ENCODE results near the gene SERP2. TPM values are rescaled to one million over a fixed set of nuclear protein-coding genes. Genes with fewer than 3 reads are reported as not detected.

The SERP2 gene
- total RNA-seq, 1 donor = 0.31 TPM

DNA sequence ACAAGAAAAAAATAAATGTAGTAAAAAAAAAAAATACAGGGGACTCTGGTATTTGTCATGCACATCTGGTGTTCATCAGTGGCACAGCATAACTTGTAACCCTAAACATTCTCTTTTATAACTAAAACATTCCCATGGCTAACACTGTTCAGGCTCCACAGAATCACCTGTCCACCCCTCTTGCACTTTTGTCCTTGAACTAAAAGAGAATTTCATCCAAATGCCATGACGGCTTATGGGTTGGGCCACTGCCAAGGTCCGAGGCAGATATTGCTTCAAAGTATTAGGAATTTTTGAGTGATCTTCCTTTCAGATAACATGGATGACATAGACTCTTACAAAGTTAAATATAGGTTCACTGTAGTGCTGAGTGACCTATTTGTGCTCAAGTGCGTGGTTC, 25.7 kb upstream of the SERP2 start:
- peaks cover 10% of the 10 kb centered on the region for H3K4me1 ChIP-seq (ENCODE audit: insufficient read depth, low read length)
- no peaks in the 10 kb centered on the region for H3K27me3 ChIP-seq (ENCODE audit: insufficient read depth, low read length)
- H3K9me3 ChIP-seq (ENCODE audit: low read depth, low read length) = no peaks in the 10 kb centered on the region
- no peak overlapping the region for H3K4me3 ChIP-seq (ENCODE audit: low read length)

DNA sequence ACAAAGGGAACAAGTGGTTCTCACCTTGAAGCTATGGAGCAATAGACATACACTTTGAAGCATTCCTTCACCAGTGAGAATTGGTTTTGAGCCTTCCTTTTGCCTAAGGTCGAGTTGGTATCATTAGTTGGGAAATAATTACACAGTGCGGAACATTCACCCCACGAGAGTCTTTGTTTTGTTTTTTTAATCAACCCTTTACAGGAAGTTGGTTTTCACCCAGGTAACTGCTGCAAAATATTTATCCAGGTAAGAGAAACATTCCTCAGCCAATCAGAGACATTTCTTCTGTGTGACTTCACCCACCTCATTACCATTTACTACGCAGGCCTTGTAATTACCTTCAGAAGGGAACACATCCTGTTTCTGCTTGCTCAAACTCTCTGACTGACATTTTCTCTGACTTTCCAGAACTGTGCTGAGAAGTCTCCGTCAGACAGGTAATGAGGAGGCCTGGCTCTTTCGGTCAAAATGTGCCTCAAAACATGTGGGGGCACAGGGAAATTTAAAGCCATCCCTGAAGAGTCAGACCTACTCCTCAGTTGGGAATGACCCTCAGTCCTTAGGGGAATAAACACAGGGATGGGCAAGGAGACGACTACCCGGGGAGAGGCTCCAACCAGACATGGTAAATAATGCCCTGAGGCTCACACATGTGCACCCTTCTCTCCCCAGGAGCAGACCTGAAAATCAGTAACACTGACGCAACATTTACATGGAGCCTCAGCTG, 22.7 kb upstream of the SERP2 start:
- Histone ChIP-seq H3K4me3 (ENCODE audit: low read length) (no peak overlapping the region), H3K27me3 (ENCODE audit: insufficient read depth, low read length) (no peaks in the 10 kb centered on the region), H3K9me3 (ENCODE audit: low read depth, low read length) (no peaks in the 10 kb centered on the region), H3K4me1 (ENCODE audit: insufficient read depth, low read length) (peaks cover 10% of the 10 kb centered on the region)

DNA sequence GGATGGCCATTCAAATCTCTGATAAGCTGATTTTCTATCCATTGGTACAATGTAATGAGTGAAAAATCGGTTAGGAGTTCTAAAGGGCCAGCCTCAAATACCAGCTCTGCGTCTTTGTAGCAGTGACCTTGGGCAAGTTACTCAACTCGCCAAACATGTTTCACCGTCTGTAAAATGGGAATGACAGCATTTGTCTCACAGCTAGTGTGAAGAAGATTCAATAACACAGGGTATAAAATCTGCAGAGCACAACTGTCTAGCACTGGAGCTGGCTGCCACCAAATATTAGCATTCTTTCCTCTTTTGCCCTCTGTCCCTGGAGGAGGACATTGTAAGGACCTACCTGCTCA, 22.1 kb upstream of the SERP2 start:
- Histone ChIP-seq H3K4me3 (ENCODE audit: low read length) (no peak overlapping the region), H3K27me3 (ENCODE audit: insufficient read depth, low read length) (no peaks in the 10 kb centered on the region), H3K9me3 (ENCODE audit: low read depth, low read length) (no peaks in the 10 kb centered on the region), H3K4me1 (ENCODE audit: insufficient read depth, low read length) (peaks cover 10% of the 10 kb centered on the region)

DNA sequence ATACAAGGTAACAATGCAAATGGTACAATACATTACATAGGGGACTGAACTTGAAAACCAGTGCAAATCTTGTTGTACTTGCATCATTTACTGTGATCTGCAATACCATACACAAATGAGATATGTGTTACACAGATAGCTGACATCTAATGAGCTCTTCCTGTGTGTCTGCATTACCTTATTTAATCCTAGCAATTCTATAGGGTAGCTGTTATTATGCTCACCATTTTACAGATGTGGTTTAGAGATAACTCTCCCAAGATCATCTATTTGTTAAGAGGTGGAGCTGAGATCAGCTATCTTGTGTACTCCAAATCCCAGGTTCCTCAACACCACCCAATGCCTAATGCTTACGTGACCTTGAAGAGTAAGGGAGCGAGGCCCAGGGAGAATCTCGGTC, 21.4 kb upstream of the SERP2 start:
- Histone ChIP-seq H3K27me3 (ENCODE audit: insufficient read depth, low read length) (no peaks in the 10 kb centered on the region), H3K9me3 (ENCODE audit: low read depth, low read length) (no peaks in the 10 kb centered on the region), H3K4me1 (ENCODE audit: insufficient read depth, low read length) (peaks cover 10% of the 10 kb centered on the region), H3K4me3 (ENCODE audit: low read length) (no peak overlapping the region)

- Histone ChIP-seq H3K4me1 (ENCODE audit: insufficient read depth, low read length) (peaks cover 10% of the 10 kb centered on the region), H3K9me3 (ENCODE audit: low read depth, low read length) (no peaks in the 10 kb centered on the region), H3K4me3 (ENCODE audit: low read length) (no peak overlapping the region), H3K27me3 (ENCODE audit: insufficient read depth, low read length) (no peaks in the 10 kb centered on the region)
Measured at GRCh38 chr13:44352671-44353070, 21.0 kb upstream of the SERP2 start.

- H3K4me3 ChIP-seq (ENCODE audit: low read length) = no peak overlapping the region
- H3K27me3 ChIP-seq (ENCODE audit: insufficient read depth, low read length) = no peaks in the 10 kb centered on the region
- H3K9me3 ChIP-seq (ENCODE audit: low read depth, low read length) = no peaks in the 10 kb centered on the region
- H3K4me1 ChIP-seq (ENCODE audit: insufficient read depth, low read length) = peaks cover 10% of the 10 kb centered on the region
Measured at GRCh38 chr13:44354331-44354730, 19.3 kb upstream of the SERP2 start.

DNA sequence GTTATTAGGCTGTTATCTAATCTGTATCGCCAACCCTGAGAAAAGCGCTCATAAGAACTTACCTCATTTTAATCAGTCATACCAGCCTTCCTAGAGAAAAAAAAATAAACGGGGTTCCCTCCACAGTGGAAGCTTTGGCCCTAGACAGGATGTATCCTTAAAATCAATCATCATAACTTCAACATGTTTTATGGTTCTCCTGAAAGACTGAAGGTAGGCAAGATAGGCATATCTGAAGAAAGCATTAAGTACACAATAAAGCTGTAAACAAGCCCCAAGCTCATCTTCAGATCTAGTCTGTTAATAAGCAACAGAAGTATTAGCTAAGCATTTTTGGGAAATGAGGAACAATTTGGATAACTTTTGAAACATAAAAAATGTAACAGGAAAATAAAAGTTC, 18.7 kb upstream of the SERP2 start:
- H3K27me3 ChIP-seq (ENCODE audit: insufficient read depth, low read length) = no peaks in the 10 kb centered on the region
- H3K9me3 ChIP-seq (ENCODE audit: low read depth, low read length) = no peaks in the 10 kb centered on the region
- no peak overlapping the region for H3K4me3 ChIP-seq (ENCODE audit: low read length)
- peaks cover 10% of the 10 kb centered on the region for H3K4me1 ChIP-seq (ENCODE audit: insufficient read depth, low read length)

DNA sequence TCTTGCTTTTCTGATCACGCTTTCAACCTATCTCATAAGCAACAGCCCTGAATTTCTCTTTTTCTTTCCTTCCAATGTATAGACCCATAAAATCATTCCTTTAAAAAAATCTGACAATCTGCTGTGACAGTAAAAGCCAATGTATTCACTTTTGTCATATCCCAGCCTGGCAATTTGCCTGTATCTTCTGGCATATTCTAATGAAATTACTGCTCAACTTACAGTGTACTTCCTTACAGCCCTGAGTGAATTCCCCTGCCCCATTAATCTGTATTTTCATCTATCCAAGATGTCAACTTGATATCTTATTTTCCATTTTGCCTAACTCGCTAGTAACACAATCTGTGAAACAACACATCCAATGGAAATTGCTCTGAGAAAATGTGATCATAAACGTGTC, 18.0 kb upstream of the SERP2 start:
- Histone ChIP-seq H3K9me3 (ENCODE audit: low read depth, low read length) (no peaks in the 10 kb centered on the region), H3K27me3 (ENCODE audit: insufficient read depth, low read length) (no peaks in the 10 kb centered on the region), H3K4me1 (ENCODE audit: insufficient read depth, low read length) (peaks cover 10% of the 10 kb centered on the region), H3K4me3 (ENCODE audit: low read length) (no peak overlapping the region)

GRCh38 chr13:44359983-44360375, 13.6 kb upstream of the SERP2 start:
- H3K4me3 ChIP-seq (ENCODE audit: low read length) = no peak overlapping the region
- no peaks in the 10 kb centered on the region for H3K4me1 ChIP-seq (ENCODE audit: insufficient read depth, low read length)
- no peaks in the 10 kb centered on the region for H3K9me3 ChIP-seq (ENCODE audit: low read depth, low read length)
- H3K27me3 ChIP-seq (ENCODE audit: insufficient read depth, low read length) = no peaks in the 10 kb centered on the region

GRCh38 chr13:44362394-44363040, 11.1 kb upstream of the SERP2 start:
- no peaks in the 10 kb centered on the region for H3K9me3 ChIP-seq (ENCODE audit: low read depth, low read length)
- H3K27me3 ChIP-seq (ENCODE audit: insufficient read depth, low read length) = no peaks in the 10 kb centered on the region
- H3K4me1 ChIP-seq (ENCODE audit: insufficient read depth, low read length) = no peaks in the 10 kb centered on the region
- no peak overlapping the region for H3K4me3 ChIP-seq (ENCODE audit: low read length)

DNA sequence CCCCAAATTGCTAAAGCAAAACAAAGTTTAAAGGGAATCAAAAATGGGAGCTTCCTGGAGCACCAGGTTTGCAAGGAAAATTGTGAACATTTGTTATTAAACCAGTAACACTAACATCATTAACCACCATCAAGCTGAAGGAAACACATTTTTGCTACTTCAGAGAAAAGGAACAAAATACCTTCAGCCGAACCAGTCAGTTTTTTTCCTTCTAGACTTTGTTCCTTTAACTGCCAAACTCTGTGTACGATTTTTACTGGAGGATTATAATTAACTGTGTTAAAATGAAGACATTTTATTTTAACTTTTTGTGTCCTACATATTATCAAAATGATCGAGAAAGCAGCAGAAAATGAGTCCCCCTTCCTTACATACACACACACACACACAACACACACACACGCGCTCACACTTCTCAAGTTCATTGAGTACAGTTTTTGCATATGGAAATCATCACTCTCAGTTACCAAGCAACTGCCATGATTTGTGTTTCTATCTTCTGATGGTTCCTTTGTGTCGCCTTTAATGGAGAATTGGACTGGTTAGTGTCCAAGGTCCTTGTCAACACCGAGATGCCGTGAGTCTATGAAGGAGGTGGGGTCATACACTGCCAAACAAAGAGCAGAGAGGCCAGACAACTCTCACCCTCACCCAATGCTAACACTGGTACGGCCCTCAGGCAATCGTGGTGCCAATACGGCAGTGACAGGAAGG, 9.8 kb upstream of the SERP2 start:
- Histone ChIP-seq H3K9me3 (ENCODE audit: low read depth, low read length) (no peaks in the 10 kb centered on the region), H3K4me1 (ENCODE audit: insufficient read depth, low read length) (no peaks in the 10 kb centered on the region), H3K27me3 (ENCODE audit: insufficient read depth, low read length) (no peaks in the 10 kb centered on the region), H3K4me3 (ENCODE audit: low read length) (no peak overlapping the region)

DNA sequence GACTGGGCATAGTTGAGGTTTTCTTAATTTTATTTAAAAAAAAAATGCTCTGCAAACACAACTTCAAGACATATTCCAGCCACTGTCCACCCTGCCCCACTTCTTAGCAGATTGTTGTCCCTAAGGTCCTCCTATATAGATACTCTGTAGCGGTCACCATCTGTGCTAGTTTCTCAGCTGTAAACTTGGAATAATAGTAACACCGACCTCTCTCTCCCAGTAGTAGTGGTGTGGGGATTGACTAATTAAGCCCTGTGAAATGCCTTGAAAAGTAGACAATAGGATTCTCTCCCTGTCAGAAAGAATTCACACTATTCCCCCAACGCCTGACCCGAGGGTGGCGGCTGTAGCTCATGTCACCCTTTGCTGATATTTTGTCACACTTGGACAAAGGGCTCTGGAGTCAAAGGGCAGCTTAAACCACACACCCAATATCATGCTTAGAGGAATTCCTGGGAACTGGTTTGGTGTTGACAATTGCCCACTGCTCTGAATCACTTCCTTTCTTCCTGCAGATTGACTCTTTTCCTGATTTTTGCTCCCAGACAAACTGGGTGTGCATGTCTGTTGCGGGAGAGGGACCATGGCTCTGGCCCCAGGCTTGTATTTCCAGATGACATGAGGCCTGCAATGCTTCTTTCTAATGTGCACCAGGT, 9.2 kb upstream of the SERP2 start:
- Histone ChIP-seq H3K9me3 (ENCODE audit: low read depth, low read length) (no peaks in the 10 kb centered on the region), H3K27me3 (ENCODE audit: insufficient read depth, low read length) (no peaks in the 10 kb centered on the region), H3K4me3 (ENCODE audit: low read length) (no peak overlapping the region), H3K4me1 (ENCODE audit: insufficient read depth, low read length) (no peaks in the 10 kb centered on the region)

DNA sequence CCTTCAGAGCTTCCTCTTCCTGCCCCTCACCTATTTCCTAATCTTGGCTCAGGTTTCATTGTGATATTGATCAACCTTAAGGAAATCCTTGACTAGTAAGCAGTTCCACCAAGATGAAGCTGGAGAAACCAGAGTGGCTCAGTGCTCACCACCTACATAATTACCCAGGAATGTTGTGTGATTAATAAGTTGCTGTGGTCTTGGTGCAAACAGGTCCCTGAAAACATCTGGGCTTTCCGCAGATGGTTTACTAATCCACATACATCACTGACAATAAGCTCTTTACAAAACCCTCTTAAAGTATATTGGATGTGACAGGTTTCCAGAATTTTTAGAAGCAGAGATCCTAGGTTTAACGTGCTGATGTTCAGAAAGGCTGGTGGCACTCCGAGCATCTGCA, 8.6 kb upstream of the SERP2 start:
- Histone ChIP-seq H3K27me3 (ENCODE audit: insufficient read depth, low read length) (no peaks in the 10 kb centered on the region), H3K9me3 (ENCODE audit: low read depth, low read length) (no peaks in the 10 kb centered on the region), H3K4me1 (ENCODE audit: insufficient read depth, low read length) (no peaks in the 10 kb centered on the region), H3K4me3 (ENCODE audit: low read length) (no peak overlapping the region)

GRCh38 chr13:44365899-44366298, 7.7 kb upstream of the SERP2 start:
- Histone ChIP-seq H3K27me3 (ENCODE audit: insufficient read depth, low read length) (no peaks in the 10 kb centered on the region), H3K9me3 (ENCODE audit: low read depth, low read length) (no peaks in the 10 kb centered on the region), H3K4me3 (ENCODE audit: low read length) (no peak overlapping the region)

GRCh38 chr13:44368062-44368591, 5.5 kb upstream of the SERP2 start:
- no peaks in the 10 kb centered on the region for H3K4me1 ChIP-seq (ENCODE audit: insufficient read depth, low read length)
- no peak overlapping the region for H3K4me3 ChIP-seq (ENCODE audit: low read length)
- H3K9me3 ChIP-seq (ENCODE audit: low read depth, low read length) = no peaks in the 10 kb centered on the region
- H3K27me3 ChIP-seq (ENCODE audit: insufficient read depth, low read length) = peaks cover 7% of the 10 kb centered on the region

More at GRCh38 chr13:44365899-44366298, 7.7 kb upstream of the SERP2 start:
- no peaks in the 10 kb centered on the region for H3K4me1 ChIP-seq (ENCODE audit: insufficient read depth, low read length)
